K562 (cell line): Measurements from ENCODE around the gene GPR21. TPM values are rescaled to one million over a fixed set of nuclear protein-coding genes. Genes with fewer than 3 reads are reported as not detected.

Experiments used
- ARID1B ChIP-seq: fragments of 450-650 bp; IDR thresholded peaks from 2 replicates; pipeline ENCODE4 v1.6.1; 2016; ENCODE audit warnings: antibody characterized with exemption, mild to moderate bottlenecking, inconsistent platforms
- KLF6 ChIP-seq: fragments of 250-450 bp; sonication (Bioruptor Pico); IDR thresholded peaks from 2 replicates; pipeline ENCODE4 v1.4.0; 2020; ENCODE audit warnings: mild to moderate bottlenecking, moderate library complexity, borderline replicate concordance
- MTA1 ChIP-seq: fragments of 450-650 bp; IDR thresholded peaks from 2 replicates; pipeline ENCODE4 v1.6.1; 2017; ENCODE audit warnings: borderline replicate concordance
- PRDM10 ChIP-seq: fragments of 450-650 bp; IDR thresholded peaks from 2 replicates; pipeline ENCODE4 v1.6.1; 2018; ENCODE audit not compliant: partially characterized antibody
- RFX1 ChIP-seq: fragments of 450-650 bp; IDR thresholded peaks from 2 replicates; pipeline ENCODE4 v1.6.1; 2016; ENCODE audit warnings: mild to moderate bottlenecking, moderate library complexity
- RNF219 ChIP-seq: fragments of 250-450 bp; sonication (Bioruptor Pico); IDR thresholded peaks from 2 replicates; pipeline ENCODE4 v1.5.0; 2022; ENCODE audit warnings: mild to moderate bottlenecking
- SMARCA4 ChIP-seq: fragments of 450-650 bp; IDR thresholded peaks from 2 replicates; pipeline ENCODE4 v1.6.1; 2016
- SMARCE1 ChIP-seq: fragments of 450-650 bp; IDR thresholded peaks from 2 replicates; pipeline ENCODE4 v1.7.1; 2016; ENCODE audit warnings: mild to moderate bottlenecking
- SPI1 ChIP-seq: IDR thresholded peaks from 2 replicates; pipeline ENCODE4 v1.6.1; 2011; ENCODE audit warnings: low read depth, low read length, control low read depth, borderline replicate concordance
- ZC3H4 ChIP-seq: sonication (generic); formaldehyde crosslinking; IDR thresholded peaks from 2 replicates; pipeline ENCODE4 v1.9.0; 2021; ENCODE audit warnings: missing genetic modification reagents, borderline replicate concordance
- polyA plus RNA-seq, 8 experiments: library from polyadenylated mRNA; depleted of rRNA in 4 of 8; stranded (reverse) in 5 of 8; unstranded in 3 of 8; fragments of >200 nt; fragmentation: Nextera tagmentation in 2 of 8; fragmentation: Illumina TruSeq in 1 of 8; extraction: Ambion mirVana in 2 of 8; extraction: Trizol in 1 of 8; gene quantifications; 2 replicates each; pipeline versions ENCODE4 v1.2.1 to v1.2.3, GENCODE V29; 2011 to 2014; ENCODE audit warnings: inconsistent platforms in 1 of 8, missing spikeins in 1 of 8
- total RNA-seq, 7 experiments: library from RNA; depleted of rRNA in 6 of 7; stranded (reverse); fragments of >200 nt in 6 of 7; fragmentation: Illumina TruSeq in 2 of 7; extraction: Trizol in 2 of 7; gene quantifications; 2 replicates each; pipeline versions ENCODE4 v1.2.1 to v1.2.3, GENCODE V29; 2011 to 2021; ENCODE audit warnings: low replicate concordance in 1 of 7

The GPR21 gene
- total and polyA plus RNA-seq, 9 of the 15 experiments (the other 6 are each of a cell fraction or from before 2014, with no cell fraction given): 0.16 to 0.83 (median 0.36) TPM; not detected in 6

DNA sequence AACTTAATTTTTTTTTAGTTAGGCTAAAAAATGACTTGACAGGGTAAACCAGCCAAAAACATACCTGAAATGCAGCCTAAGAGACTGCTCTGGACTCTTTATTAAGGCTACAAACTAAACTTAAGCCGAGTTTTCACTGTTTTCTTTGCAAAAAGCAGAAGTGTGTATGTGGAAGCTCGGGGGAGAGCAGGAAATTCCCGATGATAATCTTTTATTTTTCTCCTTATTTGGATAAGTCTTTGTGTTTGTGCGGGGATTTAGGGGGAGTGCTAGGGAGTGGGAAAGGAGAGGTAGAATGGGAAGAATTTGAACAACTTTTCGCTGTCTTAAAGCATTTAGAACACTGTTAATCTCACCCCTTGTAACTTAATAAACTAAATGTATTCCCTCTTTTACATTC, 30.7 kb upstream of the GPR21 start (continued):
- TF ChIP-seq RNF219: no peak
- peak; percentile 48; the same call in 1 of the 2 replicates for TF ChIP-seq MTA1
- no peak for TF ChIP-seq RFX1
- TF ChIP-seq ZC3H4 (CRISPR knock-in tag): no peak
- TF ChIP-seq SMARCE1: peak; percentile 64
- peak; percentile 30 for TF ChIP-seq ARID1B
- peak; percentile 86 for TF ChIP-seq PRDM10
- no peak for TF ChIP-seq KLF6 (CRISPR knock-in tag)
- peak; percentile 39; the same call in 1 of the 2 replicates for TF ChIP-seq SMARCA4
- peak; percentile 97 for TF ChIP-seq SPI1
